Liver (tissue), 3 donors: ENCODE results near the gene TUBA8.

ENCODE experiments used
- CTCF ChIP-seq: fragments of 150-350 bp; IDR thresholded peaks from 2 replicates; pipeline ENCODE4 v1.5.1; 2017; ENCODE audit warnings: improper control_type of control experiment, low read depth, low read length; ENCODE audit not compliant: missing input control
- RAD21 ChIP-seq, 2 donors: IDR thresholded peaks; 2 replicates each; pipeline ENCODE4 v1.6.1; 2016; ENCODE audit warnings: antibody characterized with exemption in 2 of 2, mild to moderate bottlenecking in 2 of 2
- YY1 ChIP-seq: IDR thresholded peaks from 2 replicates; pipeline ENCODE4 v1.6.1; 2016; ENCODE audit warnings: antibody characterized with exemption, mild to moderate bottlenecking
- TF ChIP-seq, protein P1 (sequence below): IDR thresholded peaks from 2 replicates; pipeline ENCODE4 v1.6.1; 2016; ENCODE audit warnings: antibody characterized with exemption
- donor health status: healthy.
- donor health status: healthy.

DNA sequence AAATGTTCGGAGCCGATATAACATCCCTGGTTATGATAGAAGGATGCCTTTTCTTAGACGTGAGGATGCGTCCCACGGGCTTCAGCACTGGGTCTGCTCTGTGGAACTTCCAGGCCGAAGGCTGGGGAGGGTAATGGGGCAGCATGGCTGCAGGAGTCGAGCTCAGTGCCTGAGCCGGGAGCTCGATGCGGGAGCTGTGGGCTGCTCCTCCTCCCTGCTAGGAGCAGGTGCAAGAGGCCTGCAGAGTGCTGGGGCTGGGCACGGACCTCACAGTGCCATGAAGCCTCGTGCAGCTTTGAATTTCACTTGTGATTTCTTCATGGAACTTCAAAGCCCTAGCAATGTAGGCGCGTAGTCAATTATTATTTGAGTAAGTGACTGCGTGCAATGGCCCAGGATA is 6.0 kb downstream of the TUBA8 start:
- TF ChIP-seq CTCF = no peak
- TF ChIP-seq RAD21 (IDR thresholded peaks at IDR 0.05) = no peak
- no peak for TF ChIP-seq YY1
- TF ChIP-seq, protein P1, sequence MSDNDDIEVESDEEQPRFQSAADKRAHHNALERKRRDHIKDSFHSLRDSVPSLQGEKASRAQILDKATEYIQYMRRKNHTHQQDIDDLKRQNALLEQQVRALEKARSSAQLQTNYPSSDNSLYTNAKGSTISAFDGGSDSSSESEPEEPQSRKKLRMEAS = no peak
